Keratinocyte (primary cell): ENCODE measurements around the gene PROSER1. TPM values are rescaled to one million over a fixed set of nuclear protein-coding genes. Genes with fewer than 3 reads are reported as not detected.
A peak's percentile ranks its signal among the peaks of the same experiment; 100 is the strongest.

ENCODE experiments used
- DNase-seq: peaks from one replicate; pipeline ENCODE4 v3.0.0-alpha.2; 2011; ENCODE audit warnings: low read depth, missing footprints, low spot score
- FAIRE-seq: peaks from 2 replicates; lab custom pipeline; 2011; peaks lifted over from hg19 to GRCh38; lab: Jason Lieb, UNC
- H2AFZ ChIP-seq: 2 replicates; pipeline ENCODE4 v1.6.0; 2012; ENCODE audit warnings: low read length, control low read depth, inconsistent platforms; ENCODE audit not compliant: control insufficient read depth
- H3K27ac ChIP-seq: 2 replicates; pipeline ENCODE4 v1.5.1; 2011; ENCODE audit warnings: low read length; ENCODE audit not compliant: control insufficient read depth, insufficient read depth
- H3K27me3 ChIP-seq: 3 replicates; pipeline ENCODE4 v1.6.0; 2011; ENCODE audit warnings: low read length; ENCODE audit not compliant: control insufficient read depth, insufficient read depth; ENCODE audit errors: extremely low read depth
- H3K36me3 ChIP-seq, 2 experiments: 2 replicates in 1 of 2; 3 replicates in 1 of 2; pipeline ENCODE4 v1.5.1; 2011; ENCODE audit warnings: low read length in 2 of 2, mild to moderate bottlenecking in 1 of 2; ENCODE audit not compliant: control insufficient read depth in 2 of 2, insufficient read depth in 2 of 2; ENCODE audit errors: extremely low read depth in 1 of 2
- H3K4me1 ChIP-seq: 3 replicates; pipeline ENCODE4 v1.5.1; 2011; ENCODE audit warnings: low read length; ENCODE audit not compliant: control insufficient read depth, insufficient read depth; ENCODE audit errors: extremely low read depth
- H3K4me2 ChIP-seq: 3 replicates; pipeline ENCODE4 v1.6.0; 2011; ENCODE audit warnings: low read depth, low read length; ENCODE audit not compliant: control insufficient read depth, insufficient read depth; ENCODE audit errors: extremely low read depth
- H3K4me3 ChIP-seq, 3 experiments: fragments of 200-600 bp in 1 of 3; sonication (generic) in 1 of 3; 2 replicates in 2 of 3; 3 replicates in 1 of 3; pipeline ENCODE4 v1.5.1; 2011 to 2016; ENCODE audit warnings: low read length in 3 of 3, mild to moderate bottlenecking in 3 of 3, control low read depth in 2 of 3, inconsistent platforms in 1 of 3, low read depth in 1 of 3, mixed read lengths in 1 of 3, mixed run types in 1 of 3, moderate library complexity in 1 of 3; ENCODE audit not compliant: control insufficient read depth in 2 of 3, insufficient read depth in 2 of 3; ENCODE audit errors: extremely low read depth in 1 of 3
- H3K79me2 ChIP-seq: 2 replicates; pipeline ENCODE4 v1.6.0; 2012; ENCODE audit warnings: low read length; ENCODE audit not compliant: control insufficient read depth, insufficient read depth
- H3K9ac ChIP-seq: 3 replicates; pipeline ENCODE4 v1.6.0; 2011; ENCODE audit warnings: low read length; ENCODE audit not compliant: control insufficient read depth, insufficient read depth; ENCODE audit errors: extremely low read depth
- H3K9me1 ChIP-seq: 3 replicates; pipeline ENCODE4 v1.6.0; 2011; ENCODE audit warnings: low read length; ENCODE audit not compliant: control insufficient read depth, insufficient read depth; ENCODE audit errors: extremely low read depth
- H3K9me3 ChIP-seq: 2 replicates; pipeline ENCODE4 v1.5.1; 2012; ENCODE audit warnings: low read depth, low read length; ENCODE audit not compliant: control insufficient read depth
- H4K20me1 ChIP-seq: 3 replicates; pipeline ENCODE4 v1.6.0; 2011; ENCODE audit warnings: low read length; ENCODE audit not compliant: control insufficient read depth, insufficient read depth; ENCODE audit errors: extremely low read depth
- CTCF ChIP-seq, 3 experiments: IDR thresholded peaks in 1 of 3; conservative IDR thresholded peaks in 1 of 3; optimal IDR thresholded peaks in 1 of 3; 2 replicates in 2 of 3; 3 replicates in 1 of 3; pipeline versions ENCODE3 to v1.5.1; 2011; ENCODE audit warnings: low read length in 3 of 3, mild to moderate bottlenecking in 3 of 3, moderate library complexity in 2 of 3, control low read depth in 1 of 3, inconsistent platforms in 1 of 3; ENCODE audit not compliant: insufficient read depth in 2 of 3; ENCODE audit errors: extremely low read depth in 1 of 3
- EZH2 ChIP-seq: IDR thresholded peaks from one replicate; pipeline ENCODE4 v1.6.1; 2012; ENCODE audit warnings: inconsistent platforms, mild to moderate bottlenecking, low read length, moderate library complexity
- dilution Hi-C: fragments of 300-500 bp; cut with MboI; formaldehyde crosslinking; loops from one replicate; pipeline ENCODE4 v1.7.0; 2020; ENCODE audit warnings: low sequenced_read_pairs; ENCODE audit not compliant: extremely low pct_ligation_motif_present
- polyA plus RNA-seq, 5 experiments: library from polyadenylated mRNA; depleted of rRNA in 3 of 5; stranded (reverse) in 3 of 5; stranded (forward) in 1 of 5; unstranded in 1 of 5; fragments of >200 nt; gene quantifications; 1 replicate in 1 of 5; 2 replicates in 3 of 5; 3 replicates in 1 of 5; pipeline versions ENCODE4 v1.2.1 to v1.2.3, GENCODE V29; 2011 to 2012; ENCODE audit warnings: missing spikeins in 2 of 5, low read depth in 1 of 5, low replicate concordance in 1 of 5

The PROSER1 gene
- polyA plus RNA-seq, 1 donor (not counting 4 experiments of a cell fraction or from before 2014, with no cell fraction given) = 16.9 TPM

DNA sequence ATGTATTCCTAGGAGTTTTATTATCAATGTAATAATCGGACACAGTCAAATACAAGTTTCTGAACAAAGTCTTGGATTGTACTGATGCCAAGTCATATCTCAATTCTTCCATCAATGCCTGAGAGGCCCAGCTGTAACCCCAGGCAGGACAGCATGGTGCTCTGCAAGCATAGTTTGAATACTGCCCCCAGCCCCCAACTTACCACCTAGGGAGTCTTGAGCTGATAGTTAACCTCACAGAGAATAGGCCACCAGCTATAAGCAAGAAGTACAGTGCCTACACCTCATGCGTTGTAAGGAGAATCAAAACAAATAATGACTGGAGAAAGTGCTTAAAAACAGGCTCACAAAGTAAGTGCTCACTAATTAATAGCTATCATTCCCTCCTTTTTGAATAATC, 2.7 kb downstream of the PROSER1 start:
- H3K4me3 ChIP-seq = peak overlapping the region; percentile 79 to 99 (median 91)
- no peaks in the 10 kb centered on the region for H3K9me3 ChIP-seq
- dilution Hi-C loops = no loop called here
- no peaks in the 10 kb centered on the region for H3K27me3 ChIP-seq
- H3K9ac ChIP-seq = peak overlapping the region; percentile 82
- peaks cover 1 to 4% of the 10 kb centered on the region in 2 experiments for H3K36me3 ChIP-seq
- H3K9me1 ChIP-seq = peaks cover 2% of the 10 kb centered on the region
- no peaks in the 10 kb centered on the region for H4K20me1 ChIP-seq
- H3K27ac ChIP-seq = no peak overlapping the region
- peak overlapping the region; percentile 72 for H3K4me2 ChIP-seq
- no peak for TF ChIP-seq EZH2
- no peak overlapping the region for H2AFZ ChIP-seq
- FAIRE-seq (peak; percentile 23), DNase-seq (no peak)
- H3K79me2 ChIP-seq = peaks cover 73% of the 10 kb centered on the region
- peaks cover 5% of the 10 kb centered on the region for H3K4me1 ChIP-seq

DNA sequence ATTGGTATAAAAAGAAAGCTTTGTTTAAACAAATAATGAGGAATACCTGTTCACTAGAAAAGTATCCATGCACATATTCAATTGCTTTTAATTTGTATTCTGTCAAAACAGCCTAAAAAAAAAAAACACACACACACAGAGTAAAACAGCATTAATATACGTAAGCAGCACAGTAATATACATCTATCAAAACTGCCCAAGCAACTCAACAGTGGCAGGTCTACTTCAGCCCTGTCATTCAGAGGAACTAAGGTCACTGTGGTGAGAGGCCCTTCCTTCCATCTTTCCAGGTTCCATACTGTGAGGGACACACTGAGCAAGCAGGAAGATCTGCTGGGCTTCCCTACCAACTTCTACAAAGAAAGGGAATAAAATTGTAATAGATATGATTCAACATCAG, 3.8 kb downstream of the PROSER1 start:
- Histone ChIP-seq H2AFZ (no peak overlapping the region), H3K27me3 (no peaks in the 10 kb centered on the region), H3K27ac (no peak overlapping the region), H3K36me3 (peaks cover 1 to 4% of the 10 kb centered on the region in 2 experiments), H3K4me3 (no peak overlapping the region), H3K4me2 (no peak overlapping the region), H3K79me2 (peaks cover 73% of the 10 kb centered on the region), H3K9me1 (peaks cover 2% of the 10 kb centered on the region), H4K20me1 (no peaks in the 10 kb centered on the region), H3K9ac (no peak overlapping the region), H3K4me1 (peaks cover 3% of the 10 kb centered on the region), H3K9me3 (no peaks in the 10 kb centered on the region)
- TF ChIP-seq EZH2 (no peak), CTCF (optimal IDR thresholded peaks at IDR 0.05 in 1 of 3, IDR thresholded peaks at IDR 0.05 in 1 of 3, conservative IDR thresholded peaks at IDR 0.05 in 1 of 3; ENCODE audit: extremely low read depth in 1 of 3, insufficient read depth in 2 of 3, low read length in 3 of 3) (no peak)
- no peak for FAIRE-seq
- no peak for DNase-seq
- dilution Hi-C loops = no loop called here

DNA sequence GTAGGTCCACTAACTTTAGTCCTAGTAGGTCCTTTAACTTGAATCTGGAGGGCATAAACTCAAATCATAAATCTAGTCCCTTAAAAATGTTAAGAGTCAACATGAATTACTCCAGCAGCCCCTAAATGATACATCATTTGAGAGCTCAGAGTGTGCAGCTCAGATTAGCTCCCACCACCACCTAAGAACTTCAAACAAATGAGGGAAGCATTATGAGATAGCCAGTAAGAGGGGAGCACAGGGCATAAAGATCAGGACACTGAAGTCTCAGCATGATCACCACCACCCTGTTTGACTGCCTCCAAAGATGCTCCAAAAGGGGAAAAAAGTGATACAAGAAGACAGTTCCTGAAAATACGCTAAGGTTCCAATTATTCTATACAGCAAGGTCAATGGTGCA, 5.7 kb downstream of the PROSER1 start:
- no peaks in the 10 kb centered on the region for H3K27me3 ChIP-seq
- H3K9me1 ChIP-seq = peaks cover 2% of the 10 kb centered on the region
- peaks cover 3% of the 10 kb centered on the region for H3K4me1 ChIP-seq
- no peak for FAIRE-seq
- no peak overlapping the region for H3K4me3 ChIP-seq
- TF ChIP-seq EZH2 (no peak), CTCF (optimal IDR thresholded peaks at IDR 0.05 in 1 of 3, IDR thresholded peaks at IDR 0.05 in 1 of 3, conservative IDR thresholded peaks at IDR 0.05 in 1 of 3; ENCODE audit: extremely low read depth in 1 of 3, insufficient read depth in 2 of 3, low read length in 3 of 3) (no peak)
- DNase-seq = no peak
- H3K79me2 ChIP-seq = peaks cover 65% of the 10 kb centered on the region
- H4K20me1 ChIP-seq = no peaks in the 10 kb centered on the region
- no peak overlapping the region for H3K27ac ChIP-seq
- dilution Hi-C loops = no loop called here
- peaks cover 5 to 7% of the 10 kb centered on the region in 2 experiments for H3K36me3 ChIP-seq
- no peak overlapping the region for H3K9ac ChIP-seq
- H3K4me2 ChIP-seq = no peak overlapping the region
- H2AFZ ChIP-seq = no peak overlapping the region
- H3K9me3 ChIP-seq = no peaks in the 10 kb centered on the region
